PFSK-1 (cell line): Measurements from ENCODE around the gene ZNF780B.

Experiments used
- FOXP2 ChIP-seq: optimal IDR thresholded peaks from 2 replicates; pipeline ENCODE3; 2011; ENCODE audit warnings: borderline replicate concordance, control low read depth, inconsistent platforms; ENCODE audit not compliant: insufficient read depth; ENCODE audit errors: extremely low read length, extremely low read depth
- POLR2AphosphoS5 ChIP-seq: IDR thresholded peaks from 2 replicates; pipeline ENCODE4 v1.6.1; 2012; ENCODE audit warnings: low read depth, mild to moderate bottlenecking, control low read depth, low read length, moderate library complexity
- REST ChIP-seq, 2 experiments: IDR thresholded peaks; 2 replicates each; pipeline versions ENCODE4 v1.6.1 to v1.8.0; 2011 to 2012; ENCODE audit warnings: low read depth in 2 of 2, low read length in 2 of 2, control low read depth in 1 of 2, inconsistent platforms in 1 of 2, mild to moderate bottlenecking in 1 of 2, moderate library complexity in 1 of 2; ENCODE audit not compliant: insufficient read depth in 1 of 2
- SIN3A ChIP-seq: IDR thresholded peaks from 2 replicates; pipeline ENCODE4 v1.6.1; 2012; ENCODE audit warnings: mild to moderate bottlenecking, low read length, moderate library complexity, borderline replicate concordance; ENCODE audit not compliant: insufficient read depth
- TAF1 ChIP-seq: IDR thresholded peaks from 2 replicates; pipeline ENCODE4 v1.6.1; 2012; ENCODE audit warnings: low read length, control low read depth, borderline replicate concordance; ENCODE audit not compliant: insufficient read depth

GRCh38 chr19:39986643-39987042 is 69.4 kb downstream of the ZNF780B start:
- TF ChIP-seq REST (IDR thresholded peaks at IDR 0.05; ENCODE audit: insufficient read depth in 1 of 2, low read depth in 2 of 2, low read length in 2 of 2) (no peak), POLR2AphosphoS5 (no peak), TAF1 (no peak), SIN3A (no peak), FOXP2 (no peak)
